SKM-1 treated with dmso at 0.1 percent for 144 hours (cell line): ENCODE results near the gene MEGF11.

Source experiments
- DNase-seq: peaks from one replicate; lab custom pipeline; 2025; ENCODE audit not compliant: unreplicated experiment; lab: John Stamatoyannopoulos, UW

Gene MEGF11

DNA sequence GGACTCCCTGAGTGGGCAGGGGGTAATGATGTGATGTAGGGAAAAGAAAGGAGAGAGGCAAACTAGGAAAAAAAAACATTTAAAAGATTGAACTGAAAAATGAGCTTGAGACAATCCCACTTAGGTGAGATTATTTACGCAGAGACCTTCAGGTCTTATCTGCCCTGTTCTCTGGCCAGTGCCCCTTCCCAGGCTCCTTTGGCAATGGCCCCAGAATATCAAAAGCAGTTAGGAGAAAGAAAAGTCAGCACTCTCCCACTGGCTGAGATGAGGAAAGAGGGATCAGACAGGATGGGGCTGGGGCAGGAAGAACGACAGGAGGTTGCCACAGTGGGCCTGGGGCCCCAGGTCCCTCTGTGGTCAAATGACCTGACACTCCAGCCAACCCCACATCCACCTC lies 105.4 kb downstream of the MEGF11 start:
- DNase-seq, result no peak

DNA sequence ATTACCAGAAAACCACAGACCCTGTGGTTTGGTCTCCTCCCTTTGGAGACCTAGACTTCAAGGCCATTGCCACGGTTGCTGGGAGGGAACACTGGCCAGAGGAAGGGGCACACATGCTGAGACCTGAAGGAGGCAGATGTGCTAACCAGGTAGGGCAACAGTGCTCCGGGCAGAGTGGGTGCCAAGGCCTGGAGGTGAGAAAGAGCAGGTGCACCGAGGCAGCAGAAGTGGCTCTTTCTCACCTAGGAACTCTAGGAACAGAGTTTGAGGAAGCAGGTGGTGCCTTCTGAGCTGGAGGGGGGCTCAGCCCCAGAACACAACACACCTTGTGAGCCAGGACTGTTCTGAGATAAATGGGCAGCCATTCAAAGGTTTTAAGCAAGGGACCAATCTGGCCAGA lies 106.1 kb downstream of the MEGF11 start:
- DNase-seq, result no peak

DNA sequence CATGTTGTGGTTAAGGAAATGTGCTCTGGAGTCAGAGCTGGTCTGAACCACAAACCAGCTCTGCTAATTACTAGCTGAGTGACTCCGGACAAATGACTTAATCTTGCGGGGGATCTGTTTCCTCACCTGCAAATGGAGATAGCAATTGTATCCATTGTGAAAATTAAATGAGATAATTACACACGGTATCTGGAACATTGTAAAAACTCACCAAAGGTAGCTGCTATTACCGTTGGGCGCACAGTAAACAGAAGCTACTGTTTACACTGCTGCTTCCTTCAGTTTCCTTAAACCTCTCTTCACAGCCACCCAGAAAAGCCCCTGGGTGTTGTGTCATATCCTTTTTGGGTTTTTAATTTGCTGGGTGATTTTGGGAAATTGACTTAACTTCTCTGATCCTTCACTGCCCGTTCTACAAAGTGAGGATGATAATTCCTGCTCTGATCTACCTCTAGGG lies 107.8 kb downstream of the MEGF11 start:
- no peak for DNase-seq

DNA sequence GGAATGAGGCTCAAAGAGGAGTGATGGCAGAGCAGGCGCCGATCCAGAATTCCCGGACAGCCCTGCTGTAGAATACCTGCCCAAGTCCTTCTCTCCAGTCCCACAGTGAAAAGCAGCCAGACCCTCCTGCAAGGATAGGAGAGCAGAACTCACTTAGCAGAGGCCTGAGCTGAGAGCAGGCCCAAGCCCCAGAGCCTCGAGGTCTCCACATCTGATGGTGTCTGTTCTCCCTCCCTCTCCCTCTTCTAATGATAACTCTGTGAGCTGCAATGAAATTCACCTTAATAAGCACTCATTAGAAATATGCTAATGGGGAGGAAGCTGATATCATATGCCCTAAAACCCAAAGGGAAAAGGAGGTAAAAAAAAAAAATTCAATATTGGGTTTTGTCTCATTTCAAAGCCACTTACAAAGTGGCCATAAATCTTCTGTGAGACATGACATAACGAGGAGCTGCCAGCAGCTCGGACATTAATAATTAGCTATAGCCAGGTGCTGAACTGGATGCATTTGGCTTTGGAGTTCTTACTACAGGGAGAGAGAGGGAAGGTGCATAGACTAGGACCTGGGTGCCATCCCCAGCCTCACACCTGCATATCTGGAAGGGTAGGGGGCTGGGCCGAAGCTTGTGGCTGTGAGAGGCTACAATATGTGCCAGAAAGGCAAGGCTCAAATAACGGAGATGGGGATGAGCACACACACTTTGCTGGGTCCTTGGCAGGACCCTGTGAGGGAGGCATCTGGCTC lies 108.4 kb downstream of the MEGF11 start:
- DNase-seq, result no peak

GRCh38 chr15:66142285-66142684 lies 111.3 kb downstream of the MEGF11 start:
- no peak for DNase-seq

DNA sequence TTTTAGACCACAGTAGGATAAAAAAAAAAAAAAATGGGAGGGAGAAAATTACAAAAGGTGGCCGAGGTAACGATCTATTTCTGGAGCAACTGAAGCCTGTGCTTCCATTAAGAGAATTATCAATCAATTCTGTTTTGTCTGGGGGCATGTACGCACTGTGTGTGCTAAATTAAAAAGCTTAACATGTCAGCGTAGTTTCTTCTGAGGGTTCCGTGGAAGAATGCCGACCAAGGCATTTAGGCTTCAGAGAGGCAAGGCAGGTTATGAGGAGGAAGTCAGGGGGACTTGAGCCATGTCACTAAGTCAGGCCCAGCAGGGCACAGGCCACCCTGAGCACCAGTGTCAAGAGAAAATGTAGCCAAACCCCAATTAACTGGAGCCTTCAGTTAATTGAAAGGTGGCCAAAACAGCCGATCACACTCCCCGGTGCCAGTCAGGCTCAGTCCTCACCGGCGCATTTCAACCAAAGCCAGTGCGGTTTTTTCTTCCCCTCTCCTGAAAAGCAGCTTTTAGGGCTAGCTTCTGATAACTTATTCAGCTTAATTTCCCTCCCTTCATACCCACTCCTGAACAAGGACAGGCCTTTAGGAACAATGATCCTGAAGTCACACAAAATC lies 113.9 kb downstream of the MEGF11 start:
- DNase-seq, result no peak

DNA sequence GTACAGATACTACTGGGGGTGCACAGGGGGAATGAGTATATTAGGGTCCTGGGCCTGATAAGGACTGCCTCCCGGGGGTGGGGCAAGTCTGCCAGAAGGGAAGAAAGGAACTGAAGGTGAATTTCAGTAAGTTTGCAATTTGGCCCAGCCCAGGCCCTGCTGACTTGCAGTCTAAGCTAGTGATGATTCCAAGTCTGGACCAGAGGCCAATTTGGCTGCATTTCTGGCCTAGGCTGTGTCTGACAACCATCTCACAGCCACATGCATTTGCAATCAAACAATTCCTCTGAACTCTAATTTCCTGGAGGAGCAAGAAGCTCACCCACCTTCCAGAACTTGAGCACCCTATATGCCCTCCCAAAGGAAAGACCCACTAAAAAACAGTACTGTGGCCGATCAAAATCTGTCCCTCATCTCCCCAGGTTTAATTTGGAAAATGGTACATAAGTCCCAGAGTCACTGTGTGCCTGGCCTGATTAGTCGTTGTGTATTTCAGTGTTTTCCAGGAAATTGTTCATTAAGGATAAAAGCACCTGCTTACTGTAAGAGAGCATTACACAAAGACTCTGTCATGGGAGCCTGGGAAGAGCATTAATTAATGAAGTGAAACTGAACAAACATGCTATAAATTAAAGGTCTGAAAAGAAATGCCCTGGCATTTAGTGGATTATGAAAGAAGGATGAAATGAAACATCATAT lies 114.5 kb downstream of the MEGF11 start:
- DNase-seq, result no peak

- no peak for DNase-seq
Measured at GRCh38 chr15:66138096-66138783, 115.3 kb downstream of the MEGF11 start.

DNA sequence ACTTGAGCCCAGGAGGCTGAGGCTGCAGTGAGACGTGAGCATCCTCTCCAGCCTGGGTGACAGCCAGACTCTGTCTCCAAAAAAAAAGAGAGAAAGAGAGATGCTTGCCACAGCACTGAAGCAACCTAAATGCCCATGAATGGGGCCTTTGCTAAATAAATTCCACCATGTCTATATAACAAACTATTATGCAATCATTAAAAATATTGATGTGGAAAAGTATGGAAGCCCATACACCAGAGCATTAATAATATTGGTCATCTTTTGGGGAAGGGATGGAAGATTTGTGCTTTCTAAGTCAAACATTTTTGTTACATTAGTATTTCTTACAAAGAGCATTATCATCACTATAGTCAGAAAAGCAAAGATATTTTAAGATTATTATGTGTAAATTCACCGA lies 116.6 kb downstream of the MEGF11 start:
- no peak for DNase-seq

DNA sequence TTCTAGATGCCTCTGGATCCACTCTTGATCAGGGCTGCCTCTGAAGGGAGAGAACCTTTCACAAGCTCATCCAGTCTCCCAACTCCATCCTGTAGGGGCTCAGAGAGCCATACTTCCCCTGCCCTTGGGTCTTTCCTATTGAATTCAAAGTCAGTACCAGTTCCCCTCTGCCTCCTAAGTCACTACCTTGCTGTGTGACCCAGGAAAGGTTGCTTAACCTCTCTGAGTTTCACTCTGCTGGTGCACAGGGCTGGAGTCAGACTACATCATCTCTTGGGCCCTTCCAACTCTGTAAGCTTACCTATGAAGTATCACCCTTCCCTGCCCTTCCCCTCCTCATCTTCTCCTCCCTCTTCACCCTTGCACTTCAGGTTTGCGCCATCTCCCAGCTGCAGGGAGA lies 117.9 kb downstream of the MEGF11 start:
- no peak for DNase-seq

- no peak for DNase-seq
Measured at GRCh38 chr15:66134284-66134683, 119.3 kb downstream of the MEGF11 start.

- no peak for DNase-seq
Measured at GRCh38 chr15:66133247-66133885, 120.2 kb downstream of the MEGF11 start.

DNA sequence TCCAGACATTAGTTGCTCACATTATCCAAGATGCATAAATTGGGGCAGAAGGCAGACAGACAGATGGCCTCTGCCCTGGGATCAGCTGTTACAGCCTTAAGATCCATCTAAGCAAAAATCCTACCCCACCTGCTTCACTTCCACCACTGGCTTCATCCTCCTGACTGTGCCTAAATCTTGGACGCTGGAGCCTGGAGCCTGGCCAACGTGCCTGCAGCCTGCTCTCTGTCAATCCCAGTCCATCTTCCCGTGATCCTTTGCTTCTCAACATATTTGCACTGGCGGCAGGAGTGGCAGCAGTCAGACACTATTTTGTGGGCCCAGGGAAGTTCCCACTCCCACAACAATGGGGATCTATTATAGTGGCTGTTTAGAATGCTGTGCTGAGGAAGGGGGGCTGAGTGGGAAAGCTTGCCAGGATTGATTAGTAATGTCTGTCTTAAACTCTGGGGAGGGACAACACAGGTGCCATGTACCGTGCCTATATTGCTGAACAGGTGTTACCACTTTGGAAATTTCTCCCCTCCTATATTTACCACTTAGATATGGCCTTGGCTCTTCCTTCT lies 121.2 kb downstream of the MEGF11 start:
- no peak for DNase-seq

DNA sequence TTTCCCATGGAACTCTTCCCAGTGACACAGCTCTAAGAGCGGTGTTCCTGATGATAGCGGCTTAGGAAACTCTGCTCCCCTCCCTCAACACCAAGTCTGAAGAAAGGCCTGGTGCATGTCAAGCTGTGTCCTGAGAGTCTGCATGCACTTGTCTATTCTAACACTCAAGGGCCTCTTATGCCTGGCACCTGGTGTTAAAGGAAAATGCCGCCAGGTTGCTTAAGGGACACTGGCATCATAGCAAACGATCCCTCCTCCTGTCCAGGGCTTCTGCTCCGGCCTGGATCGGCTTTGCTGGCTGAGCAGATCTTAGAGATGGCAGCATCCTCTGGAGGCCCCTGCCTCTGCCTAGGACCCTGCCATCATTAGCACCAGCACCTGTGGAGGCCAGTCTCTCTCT lies 121.7 kb downstream of the MEGF11 start:
- no peak for DNase-seq

GRCh38 chr15:66131200-66131599 lies 122.3 kb downstream of the MEGF11 start:
- DNase-seq, result no peak

DNA sequence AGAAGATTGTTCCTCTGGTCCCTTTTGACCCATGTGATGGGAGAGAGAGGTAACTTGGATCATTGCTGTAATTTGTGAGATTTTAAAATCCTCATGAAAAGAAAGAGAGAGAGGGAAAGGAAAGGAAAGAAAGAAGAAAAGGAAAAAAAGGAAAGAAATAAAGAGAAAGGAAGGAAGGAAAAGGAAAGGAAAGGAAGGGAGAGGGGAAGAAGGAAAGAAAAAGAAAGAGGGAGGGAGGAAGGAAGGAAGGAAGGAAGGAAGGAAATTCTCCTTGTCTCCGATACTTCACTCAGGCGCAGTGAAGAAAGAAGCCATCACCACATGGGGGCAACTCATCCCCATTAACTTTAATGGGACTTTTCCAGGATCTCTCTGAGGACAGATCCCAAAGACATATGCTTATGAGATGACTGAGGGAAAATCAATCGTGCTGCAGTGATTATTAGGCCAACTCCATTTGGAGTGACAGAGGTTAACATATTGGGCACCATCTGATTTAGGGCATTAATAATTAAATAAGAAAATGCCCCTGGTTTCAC lies 123.0 kb downstream of the MEGF11 start:
- no peak for DNase-seq

DNA sequence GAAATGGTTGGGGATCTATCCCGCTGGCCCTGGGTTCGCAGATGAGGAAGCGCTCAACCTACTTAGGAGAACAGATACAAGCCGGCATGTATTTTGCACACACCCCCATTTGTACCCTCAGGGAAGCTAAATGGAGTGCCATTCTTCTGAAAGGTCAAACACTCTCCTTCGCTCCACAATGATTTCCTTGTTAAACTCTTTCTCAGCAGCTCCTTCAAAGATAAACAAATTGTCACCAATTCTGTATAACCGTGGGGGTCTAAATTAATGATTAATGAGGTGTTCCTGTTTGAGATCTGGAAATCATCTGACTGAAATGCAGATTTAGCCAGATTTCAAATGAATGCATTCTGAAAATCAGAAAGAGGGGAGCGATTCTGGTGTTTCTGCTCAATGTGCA lies 124.0 kb downstream of the MEGF11 start:
- DNase-seq, result no peak

GRCh38 chr15:66128116-66128680 lies 125.4 kb downstream of the MEGF11 start:
- no peak for DNase-seq

GRCh38 chr15:66126456-66126855 lies 127.1 kb downstream of the MEGF11 start:
- DNase-seq, result no peak

GRCh38 chr15:66126031-66126441 lies 127.5 kb downstream of the MEGF11 start:
- no peak for DNase-seq
